K562 (cell line): ENCODE data around the gene SAMD14. TPM values are rescaled to one million over a fixed set of nuclear protein-coding genes. Genes with fewer than 3 reads are reported as not detected.
A peak's percentile ranks its signal among the peaks of the same experiment; 100 is the strongest.

ENCODE experiments used
- ATAC-seq: fragments of 200-7000 bp; cut with Tn5 transposase; 3 replicates; pipeline ENCODE4 v1.9.1; 2020; ENCODE audit warnings: moderate library complexity
- BruUV-seq: library from RNA; stranded (reverse); fragments of 400-500 nt; replicated peaks from 2 replicates; lab custom pipeline; 2021; lab: Mats Ljungman, UMichigan
- CTCF ChIA-PET: fragments of 300-600 bp; formaldehyde crosslinking; extraction: SDS; loops from one replicate; lab custom pipeline; 2021; ENCODE audit warnings: low intra/inter-chr PET ratio; lab: Yijun Ruan, JAX
- POLR2A ChIA-PET: fragments of 300-600, 350-650 bp; sonication (Branson Sonifier 250); formaldehyde crosslinking; extraction: SDS; loops from one replicate; lab custom pipeline; 2021; ENCODE audit warnings: antibody characterized with exemption, inconsistent platforms; lab: Yijun Ruan, JAX
- DNase-seq, 4 experiments: peaks; one replicate each; pipeline versions ENCODE4 v3.0.0 to v3.0.0-alpha.2; 2011 to 2018; ENCODE audit warnings: low spot score in 3 of 4, mixed read lengths in 3 of 4; ENCODE audit errors: extremely low read depth in 1 of 4
- FAIRE-seq: peaks from 2 replicates; lab custom pipeline; 2011; peaks lifted over from hg19 to GRCh38; lab: Jason Lieb, UNC
- H2AFZ ChIP-seq: 2 replicates; pipeline ENCODE4 v1.6.0; 2011; ENCODE audit warnings: low read depth, low read length, control low read depth, inconsistent platforms
- H3K27ac ChIP-seq: fragments of 200-600 bp; 3 replicates; pipeline ENCODE4 v1.8.0; 2011; ENCODE audit warnings: low read depth, mild to moderate bottlenecking, control low read depth, inconsistent platforms, low read length, moderate library complexity, mixed read lengths; ENCODE audit errors: extremely low read depth
- H3K27me3 ChIP-seq, 2 experiments: fragments of 300-600 bp in 1 of 2; 2 replicates in 1 of 2; 3 replicates in 1 of 2; pipeline versions ENCODE4 v1.6.0 to v1.8.0; 2011; ENCODE audit warnings: inconsistent platforms in 2 of 2, low read length in 2 of 2, mild to moderate bottlenecking in 1 of 2, mixed read lengths in 1 of 2, moderate library complexity in 1 of 2; ENCODE audit not compliant: control insufficient read depth in 2 of 2, insufficient read depth in 2 of 2
- H3K36me3 ChIP-seq: fragments of 300-600 bp; 3 replicates; pipeline ENCODE4 v1.8.0; 2011; ENCODE audit warnings: mild to moderate bottlenecking, low read length, inconsistent platforms; ENCODE audit not compliant: control insufficient read depth, insufficient read depth
- H3K4me1 ChIP-seq, 2 experiments: fragments of 200-600 bp in 1 of 2; replicated peaks in 1 of 2; 2 replicates in 1 of 2; 3 replicates in 1 of 2; pipeline versions ENCODE4 v1.5.1 to v1.8.0; 2011; ENCODE audit warnings: inconsistent platforms in 2 of 2, low read length in 2 of 2, mild to moderate bottlenecking in 1 of 2, mixed read lengths in 1 of 2, moderate library complexity in 1 of 2; ENCODE audit not compliant: control insufficient read depth in 2 of 2, insufficient read depth in 2 of 2
- H3K4me2 ChIP-seq: 2 replicates; pipeline ENCODE4 v1.6.1; 2011; ENCODE audit warnings: low read length, control low read depth, inconsistent platforms, mixed read lengths; ENCODE audit not compliant: insufficient read depth
- H3K4me3 ChIP-seq: fragments of 200-600 bp; sonication (generic), shearing (Covaris generic); 2 replicates; pipeline ENCODE4 v1.5.1; 2016; ENCODE audit warnings: control low read depth, inconsistent platforms
- H3K79me2 ChIP-seq: fragments of 200-600 bp; 3 replicates; pipeline ENCODE4 v1.8.0; 2011; ENCODE audit warnings: low read length, inconsistent platforms; ENCODE audit not compliant: control insufficient read depth, insufficient read depth
- H3K9ac ChIP-seq, 2 experiments: 2 replicates each; pipeline versions ENCODE4 v1.6.0 to v1.6.1; 2011; ENCODE audit warnings: low read depth in 2 of 2, low read length in 2 of 2, control low read depth in 1 of 2, inconsistent platforms in 1 of 2, mild to moderate bottlenecking in 1 of 2, mixed read lengths in 1 of 2; ENCODE audit not compliant: insufficient read depth in 1 of 2
- H3K9me1 ChIP-seq: one replicate; pipeline ENCODE4 v1.6.0; 2011; ENCODE audit warnings: inconsistent platforms, mild to moderate bottlenecking, low read length, moderate library complexity; ENCODE audit not compliant: control insufficient read depth, insufficient read depth
- H3K9me3 ChIP-seq: replicated peaks from 2 replicates; pipeline ENCODE4 v1.5.1; 2011; ENCODE audit warnings: low read depth, low read length, inconsistent platforms; ENCODE audit not compliant: control insufficient read depth, insufficient read depth
- H4K20me1 ChIP-seq: replicated peaks from 2 replicates; pipeline ENCODE4 v1.6.1; 2011; ENCODE audit warnings: low read length, inconsistent platforms, mixed read lengths; ENCODE audit not compliant: control insufficient read depth, insufficient read depth
- ARID2 ChIP-seq: fragments of 450-650 bp; IDR thresholded peaks from 2 replicates; pipeline ENCODE4 v1.6.1; 2017; ENCODE audit warnings: antibody characterized with exemption, mild to moderate bottlenecking
- FOXK2 ChIP-seq, 2 experiments: fragments of 450-650 bp; IDR thresholded peaks in 1 of 2; conservative IDR thresholded peaks in 1 of 2; 2 replicates each; pipeline ENCODE4 v1.6.1; 2016; ENCODE audit warnings: low read depth in 2 of 2, mild to moderate bottlenecking in 1 of 2
- KLF6 ChIP-seq: fragments of 250-450 bp; sonication (Bioruptor Pico); IDR thresholded peaks from 2 replicates; pipeline ENCODE4 v1.4.0; 2020; ENCODE audit warnings: mild to moderate bottlenecking, moderate library complexity, borderline replicate concordance
- RAD51 ChIP-seq: fragments of 450-650 bp; IDR thresholded peaks from 2 replicates; pipeline ENCODE4 v1.7.1; 2016; ENCODE audit warnings: low read depth, mild to moderate bottlenecking, borderline replicate concordance
- RBBP5 ChIP-seq: fragments of 200-600 bp; sonication (generic); IDR thresholded peaks from 2 replicates; pipeline ENCODE4 v1.6.1; 2012; ENCODE audit warnings: borderline replicate concordance, mild to moderate bottlenecking, low read length, control low read depth, inconsistent platforms; ENCODE audit not compliant: insufficient read depth, poor library complexity, severe bottlenecking
- RBFOX2 ChIP-seq: fragments of 200-400 bp; formaldehyde crosslinking; IDR thresholded peaks from 2 replicates; pipeline ENCODE4 v1.6.1; 2017; ENCODE audit warnings: low read depth, mild to moderate bottlenecking, low read length, moderate library complexity
- SPI1 ChIP-seq: IDR thresholded peaks from 2 replicates; pipeline ENCODE4 v1.6.1; 2011; ENCODE audit warnings: low read depth, low read length, control low read depth, borderline replicate concordance
- TEAD4 ChIP-seq, 2 experiments: sonication (generic) in 1 of 2; formaldehyde crosslinking in 1 of 2; IDR thresholded peaks; 2 replicates each; pipeline versions ENCODE4 v1.6.1 to v1.8.0; 2012 to 2022; ENCODE audit warnings: borderline replicate concordance in 1 of 2, inconsistent platforms in 1 of 2, low read length in 1 of 2, mild to moderate bottlenecking in 1 of 2, missing genetic modification reagents in 1 of 2
- TRIM28 ChIP-seq: fragments of 450-650 bp; IDR thresholded peaks from 2 replicates; pipeline ENCODE4 v1.6.1; 2017
- WGBS: fragments of 100-300 bp; shearing (Covaris generic); methylation state at CpG from one replicate; pipeline ENCODE4 v1.1.6; 2016; ENCODE audit warnings: low coverage, mixed read lengths; ENCODE audit not compliant: insufficient coverage; ENCODE audit errors: missing lambda C conversion rate; 5-methylcytosine and 5-hydroxymethylcytosine counted together
- in situ Hi-C: fragments of 300-500 bp; cut with MboI; formaldehyde crosslinking; loops from 4 replicates; pipeline ENCODE4 v1.15.0; 2018; ENCODE audit warnings: inconsistent platforms, mixed read lengths
- intact Hi-C: fragments of 100-400 bp; cut with micrococcal nuclease; formaldehyde crosslinking; loops from 2 replicates; pipeline ENCODE4 v1.14.2; 2022
- polyA plus RNA-seq, 8 experiments: library from polyadenylated mRNA; depleted of rRNA in 4 of 8; stranded (reverse) in 5 of 8; unstranded in 3 of 8; fragments of >200 nt; fragmentation: Nextera tagmentation in 2 of 8; fragmentation: Illumina TruSeq in 1 of 8; extraction: Ambion mirVana in 2 of 8; extraction: Trizol in 1 of 8; gene quantifications; 2 replicates each; pipeline versions ENCODE4 v1.2.1 to v1.2.3, GENCODE V29; 2011 to 2014; ENCODE audit warnings: inconsistent platforms in 1 of 8, missing spikeins in 1 of 8
- total RNA-seq, 7 experiments: library from RNA; depleted of rRNA in 6 of 7; stranded (reverse); fragments of >200 nt in 6 of 7; fragmentation: Illumina TruSeq in 2 of 7; extraction: Trizol in 2 of 7; gene quantifications; 2 replicates each; pipeline versions ENCODE4 v1.2.1 to v1.2.3, GENCODE V29; 2011 to 2021; ENCODE audit warnings: low replicate concordance in 1 of 7
- TF ChIP-seq, protein P1 (sequence below): fragments of 250-450 bp; sonication (Bioruptor Pico); IDR thresholded peaks from 2 replicates; pipeline ENCODE4 v1.4.0; 2020; ENCODE audit warnings: borderline replicate concordance
- TF ChIP-seq, protein P2 (sequence below): sonication (generic); formaldehyde crosslinking; IDR thresholded peaks from 2 replicates; pipeline ENCODE4 v1.5.0; 2020; ENCODE audit warnings: missing genetic modification reagents
- TF ChIP-seq, protein P3 (sequence below), 2 experiments: fragments of 450-650 bp; conservative IDR thresholded peaks; 2 replicates each; pipeline ENCODE4 v1.6.1; 2017; ENCODE audit warnings: mild to moderate bottlenecking in 2 of 2, moderate library complexity in 2 of 2

The SAMD14 gene
- total and polyA plus RNA-seq, 9 of the 15 experiments (the other 6 are each of a cell fraction or from before 2014, with no cell fraction given): 0.04 to 0.07 TPM; not detected in 7

DNA sequence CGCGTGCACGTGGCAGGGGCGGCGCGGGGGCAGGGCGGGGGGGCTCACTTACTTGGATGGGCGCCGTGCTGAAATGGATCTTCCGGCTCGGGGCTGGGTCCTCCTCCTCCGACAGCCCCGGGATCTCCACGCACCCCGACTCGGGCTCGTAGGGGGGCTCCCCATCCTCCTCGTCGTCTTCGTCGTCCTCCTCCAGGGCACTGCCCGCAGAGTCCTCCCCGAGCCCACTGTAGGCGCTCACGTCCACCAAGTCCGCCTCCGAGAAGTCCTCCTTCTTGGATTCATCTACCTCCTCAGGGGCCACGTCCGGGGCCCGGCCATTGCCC, 19.1 kb upstream of the SAMD14 start (continued):
- TF ChIP-seq, protein P1, sequence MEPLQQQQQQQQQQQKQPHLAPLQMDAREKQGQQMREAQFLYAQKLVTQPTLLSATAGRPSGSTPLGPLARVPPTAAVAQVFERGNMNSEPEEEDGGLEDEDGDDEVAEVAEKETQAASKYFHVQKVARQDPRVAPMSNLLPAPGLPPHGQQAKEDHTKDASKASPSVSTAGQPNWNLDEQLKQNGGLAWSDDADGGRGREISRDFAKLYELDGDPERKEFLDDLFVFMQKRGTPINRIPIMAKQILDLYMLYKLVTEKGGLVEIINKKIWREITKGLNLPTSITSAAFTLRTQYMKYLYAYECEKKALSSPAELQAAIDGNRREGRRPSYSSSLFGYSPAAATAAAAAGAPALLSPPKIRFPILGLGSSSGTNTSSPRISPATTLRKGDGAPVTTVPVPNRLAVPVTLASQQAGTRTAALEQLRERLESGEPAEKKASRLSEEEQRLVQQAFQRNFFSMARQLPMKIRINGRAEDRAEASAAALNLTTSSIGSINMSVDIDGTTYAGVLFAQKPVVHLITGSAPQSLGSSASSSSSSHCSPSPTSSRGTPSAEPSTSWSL: no peak

DNA sequence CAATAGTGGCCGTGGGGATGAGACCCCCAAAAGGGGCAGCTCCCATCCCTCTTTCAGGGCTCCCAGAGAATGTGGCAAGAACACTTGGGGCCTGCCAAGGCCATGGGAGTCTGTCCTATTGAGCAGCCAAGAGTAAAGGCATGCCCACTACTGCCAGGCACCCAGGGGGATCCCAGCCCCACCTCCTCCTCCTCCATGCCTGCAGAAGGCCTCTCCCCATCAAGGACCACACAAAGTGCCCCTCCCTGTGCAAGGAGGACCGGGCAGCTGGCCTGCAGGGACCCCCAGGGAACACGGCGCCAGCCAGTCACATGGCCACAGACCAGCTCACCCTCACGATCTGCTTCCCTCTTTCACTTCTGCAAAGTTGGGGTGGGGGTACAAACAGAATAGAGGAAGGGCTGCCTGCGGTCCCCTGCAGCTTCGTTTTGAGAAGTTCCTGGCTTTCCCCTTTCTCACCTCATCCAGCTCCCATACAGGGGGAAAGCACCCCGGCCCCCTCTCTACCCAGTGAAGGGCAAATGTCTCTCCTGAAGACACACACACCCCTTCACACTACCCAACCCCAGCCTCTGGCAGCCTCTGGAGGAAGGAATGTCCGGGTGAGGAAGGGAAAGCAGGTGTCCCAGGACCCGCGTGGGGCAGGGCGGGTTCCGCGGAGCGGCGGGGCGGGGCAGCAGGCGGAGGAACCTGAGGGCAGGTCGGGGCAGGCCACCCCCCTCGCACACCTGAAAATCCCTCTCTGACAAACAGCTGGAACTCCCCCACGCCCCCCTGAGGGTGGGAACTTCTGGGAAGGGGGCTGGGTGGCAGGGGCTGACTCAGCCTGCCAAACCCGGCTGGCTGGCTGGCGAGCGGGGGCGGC, 18.5 kb upstream of the SAMD14 start:
- H3K9me3 ChIP-seq: no peaks in the 10 kb centered on the region
- peak; percentile 57 to 82 (median 70) for DNase-seq
- H3K79me2 ChIP-seq: peaks cover 84% of the 10 kb centered on the region
- no TSS peak for BruUV-seq
- intact Hi-C loops (no loop called here), in situ Hi-C loops (no loop called here)
- H3K4me3 ChIP-seq: peak overlapping the region; percentile 67
- H3K27ac ChIP-seq: peak overlapping the region; percentile 83; the same call in 2 of the 3 replicates
- H3K9ac ChIP-seq: peak overlapping the region; percentile 67 to 97; a peak in 3 of 4 replicates
- H3K4me2 ChIP-seq: peak overlapping the region; percentile 80
- FAIRE-seq: no peak
- peaks cover 34 to 89% of the 10 kb centered on the region in 2 experiments for H3K4me1 ChIP-seq
- ATAC-seq: peak; percentile 1; the same call in 1 of the 3 replicates
- POLR2A ChIA-PET: interaction anchor here (0.9 kb wide), 1 partner anchor 135 kb away, joined by 3 read pairs; no protein-coding TSS in a partner anchor
- H2AFZ ChIP-seq: no peak overlapping the region
- peaks cover 14% of the 10 kb centered on the region for H4K20me1 ChIP-seq
- no peaks in the 10 kb centered on the region for H3K27me3 ChIP-seq
- whole genome bisulfite sequencing: 3% methylated on average over 19 of the region's 25 CpGs
- H3K36me3 ChIP-seq: peaks cover 47% of the 10 kb centered on the region
- H3K9me1 ChIP-seq: peaks cover 19% of the 10 kb centered on the region
- CTCF ChIA-PET: no interaction called here
- TF ChIP-seq RBFOX2 (peak; percentile 53), RBBP5 (peak; percentile 53), SPI1 (peak; percentile 75), KLF6 (no peak), TEAD4 (IDR thresholded peaks at IDR 0.05; ENCODE audit: low read length) (peak; percentile 51), TEAD4 (CRISPR knock-in tag; IDR thresholded peaks at IDR 0.05; ENCODE audit: borderline replicate concordance) (no peak), TRIM28 (no peak), ARID2 (no peak), RAD51 (peak; percentile 34; the same call in 1 of the 2 replicates), FOXK2 (conservative IDR thresholded peaks at IDR 0.05 in 1 of 2, IDR thresholded peaks at IDR 0.05 in 1 of 2; ENCODE audit: low read depth in 2 of 2) (no peak)
- TF ChIP-seq, protein P2, sequence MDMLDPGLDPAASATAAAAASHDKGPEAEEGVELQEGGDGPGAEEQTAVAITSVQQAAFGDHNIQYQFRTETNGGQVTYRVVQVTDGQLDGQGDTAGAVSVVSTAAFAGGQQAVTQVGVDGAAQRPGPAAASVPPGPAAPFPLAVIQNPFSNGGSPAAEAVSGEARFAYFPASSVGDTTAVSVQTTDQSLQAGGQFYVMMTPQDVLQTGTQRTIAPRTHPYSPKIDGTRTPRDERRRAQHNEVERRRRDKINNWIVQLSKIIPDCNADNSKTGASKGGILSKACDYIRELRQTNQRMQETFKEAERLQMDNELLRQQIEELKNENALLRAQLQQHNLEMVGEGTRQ: peak; percentile 48
- TF ChIP-seq, protein P3, sequence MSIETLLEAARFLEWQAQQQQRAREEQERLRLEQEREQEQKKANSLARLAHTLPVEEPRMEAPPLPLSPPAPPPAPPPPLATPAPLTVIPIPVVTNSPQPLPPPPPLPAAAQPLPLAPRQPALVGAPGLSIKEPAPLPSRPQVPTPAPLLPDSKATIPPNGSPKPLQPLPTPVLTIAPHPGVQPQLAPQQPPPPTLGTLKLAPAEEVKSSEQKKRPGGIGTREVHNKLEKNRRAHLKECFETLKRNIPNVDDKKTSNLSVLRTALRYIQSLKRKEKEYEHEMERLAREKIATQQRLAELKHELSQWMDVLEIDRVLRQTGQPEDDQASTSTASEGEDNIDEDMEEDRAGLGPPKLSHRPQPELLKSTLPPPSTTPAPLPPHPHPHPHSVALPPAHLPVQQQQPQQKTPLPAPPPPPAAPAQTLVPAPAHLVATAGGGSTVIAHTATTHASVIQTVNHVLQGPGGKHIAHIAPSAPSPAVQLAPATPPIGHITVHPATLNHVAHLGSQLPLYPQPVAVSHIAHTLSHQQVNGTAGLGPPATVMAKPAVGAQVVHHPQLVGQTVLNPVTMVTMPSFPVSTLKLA (conservative IDR thresholded peaks at IDR 0.05): peak; percentile 67 to 76; a peak in 3 of 4 replicates
